IPS-15b (cell line): ENCODE measurements around the gene DMWD.
"Not testable (repeated sequence)": the region's sequence is repeated elsewhere in the genome, so short reads cannot be mapped to it uniquely, and the experiment has no call there.

Source experiments
- H3K27me3 ChIP-seq: one replicate; pipeline ENCODE4 v1.6.1; 2013; ENCODE audit warnings: low read length; ENCODE audit not compliant: control insufficient read depth, insufficient read depth
- H3K36me3 ChIP-seq: one replicate; pipeline ENCODE4 v1.6.1; 2013; ENCODE audit warnings: low read length; ENCODE audit not compliant: control insufficient read depth, insufficient read depth
- H3K4me1 ChIP-seq: one replicate; pipeline ENCODE4 v1.6.1; 2013; ENCODE audit warnings: mild to moderate bottlenecking, low read length; ENCODE audit not compliant: control insufficient read depth, insufficient read depth
- H3K4me3 ChIP-seq: one replicate; pipeline ENCODE4 v1.5.1; 2013; ENCODE audit warnings: low read depth, low read length
- H3K9ac ChIP-seq: one replicate; pipeline ENCODE4 v1.6.1; 2013; ENCODE audit warnings: low read depth, mild to moderate bottlenecking, low read length
- H3K9me3 ChIP-seq: one replicate; pipeline ENCODE4 v1.6.1; 2013; ENCODE audit warnings: mild to moderate bottlenecking, low read length; ENCODE audit not compliant: control insufficient read depth, insufficient read depth

Gene DMWD

GRCh38 chr19:45814851-45815480 lies 22.3 kb upstream of the DMWD start, which contains the start of gene RSPH6A:
RSPH6A (minus strand) TSS chr19:45815308; CDS start chr19:45815176, 132 bp downstream.
- H3K27me3 ChIP-seq: no peaks in the 10 kb centered on the region
- peak within 1 kb of the TSS; percentile 73 for H3K4me3 ChIP-seq
- peaks cover 6% of the 10 kb centered on the region for H3K36me3 ChIP-seq
- peak within 1 kb of the TSS; percentile 83 for H3K9ac ChIP-seq
- H3K4me1 ChIP-seq: peaks cover 6% of the 10 kb centered on the region
- H3K9me3 ChIP-seq: no peaks in the 10 kb centered on the region

- H3K27me3 ChIP-seq: no peaks in the 10 kb centered on the region
Observed at GRCh38 chr19:45814166-45814780, 21.6 kb upstream of the DMWD start.

GRCh38 chr19:45812297-45812696 lies 19.7 kb upstream of the DMWD start:
- no peak overlapping the region for H3K9ac ChIP-seq
- H3K27me3 ChIP-seq: no peaks in the 10 kb centered on the region
- H3K4me3 ChIP-seq: no peak overlapping the region
- peaks cover under 1% of the 10 kb centered on the region for H3K4me1 ChIP-seq
- no peaks in the 10 kb centered on the region for H3K9me3 ChIP-seq
- no peaks in the 10 kb centered on the region for H3K36me3 ChIP-seq

More at GRCh38 chr19:45814166-45814780, 21.6 kb upstream of the DMWD start:
- Histone ChIP-seq H3K4me1 (peaks cover 5% of the 10 kb centered on the region), H3K36me3 (no peaks in the 10 kb centered on the region), H3K9me3 (no peaks in the 10 kb centered on the region), H3K4me3 (no peak overlapping the region), H3K9ac (no peak overlapping the region)

- H3K4me1 ChIP-seq: no peaks in the 10 kb centered on the region
- H3K9me3 ChIP-seq: no peaks in the 10 kb centered on the region
- no peak overlapping the region for H3K4me3 ChIP-seq
- H3K9ac ChIP-seq: no peak overlapping the region
- no peaks in the 10 kb centered on the region for H3K36me3 ChIP-seq
- H3K27me3 ChIP-seq: no peaks in the 10 kb centered on the region
Observed at GRCh38 chr19:45809643-45810159, 17.1 kb upstream of the DMWD start.

GRCh38 chr19:45805719-45806118 lies 13.1 kb upstream of the DMWD start:
- no peak overlapping the region for H3K4me3 ChIP-seq
- no peak overlapping the region for H3K9ac ChIP-seq
- H3K9me3 ChIP-seq: no peaks in the 10 kb centered on the region

GRCh38 chr19:45804959-45805230 lies 12.2 kb upstream of the DMWD start:
- H3K9ac ChIP-seq: no peak overlapping the region

More at GRCh38 chr19:45805719-45806118, 13.1 kb upstream of the DMWD start:
- Histone ChIP-seq H3K36me3 (no peaks in the 10 kb centered on the region), H3K27me3 (no peaks in the 10 kb centered on the region), H3K4me1 (no peaks in the 10 kb centered on the region)

GRCh38 chr19:45804140-45804958 lies 11.7 kb upstream of the DMWD start:
- H3K9me3 ChIP-seq: no peaks in the 10 kb centered on the region
- no peaks in the 10 kb centered on the region for H3K27me3 ChIP-seq
- no peaks in the 10 kb centered on the region for H3K4me1 ChIP-seq
- no peaks in the 10 kb centered on the region for H3K36me3 ChIP-seq
- no peak overlapping the region for H3K4me3 ChIP-seq
- H3K9ac ChIP-seq: no peak overlapping the region

More at GRCh38 chr19:45804959-45805230, 12.2 kb upstream of the DMWD start:
- Histone ChIP-seq H3K4me1 (no peaks in the 10 kb centered on the region), H3K4me3 (no peak overlapping the region), H3K27me3 (no peaks in the 10 kb centered on the region), H3K36me3 (no peaks in the 10 kb centered on the region), H3K9me3 (no peaks in the 10 kb centered on the region)

GRCh38 chr19:45801603-45802175 lies 9.0 kb upstream of the DMWD start:
- H3K9ac ChIP-seq: no peak overlapping the region
- no peaks in the 10 kb centered on the region for H3K9me3 ChIP-seq

GRCh38 chr19:45800070-45800553 lies 7.5 kb upstream of the DMWD start:
- H3K9me3 ChIP-seq: no peaks in the 10 kb centered on the region
- no peak overlapping the region for H3K4me3 ChIP-seq
- no peaks in the 10 kb centered on the region for H3K36me3 ChIP-seq
- H3K9ac ChIP-seq: no peak overlapping the region
- H3K4me1 ChIP-seq: no peaks in the 10 kb centered on the region
- no peaks in the 10 kb centered on the region for H3K27me3 ChIP-seq

More at GRCh38 chr19:45801603-45802175, 9.0 kb upstream of the DMWD start:
- H3K4me1 ChIP-seq: no peaks in the 10 kb centered on the region
- H3K36me3 ChIP-seq: no peaks in the 10 kb centered on the region
- H3K27me3 ChIP-seq: no peaks in the 10 kb centered on the region
- H3K4me3 ChIP-seq: no peak overlapping the region

- not testable (repeated sequence) for H3K4me3 ChIP-seq, H3K36me3 ChIP-seq, H3K4me1 ChIP-seq, H3K9me3 ChIP-seq, H3K27me3 ChIP-seq, H3K9ac ChIP-seq
Observed at GRCh38 chr19:45799541-45799940, 6.9 kb upstream of the DMWD start.

GRCh38 chr19:45798995-45799517 lies 6.4 kb upstream of the DMWD start:
- Histone ChIP-seq H3K27me3 (no peaks in the 10 kb centered on the region), H3K4me3 (no peak overlapping the region), H3K9me3 (no peaks in the 10 kb centered on the region), H3K4me1 (no peaks in the 10 kb centered on the region), H3K36me3 (no peaks in the 10 kb centered on the region), H3K9ac (no peak overlapping the region)
